Measurements from ENCODE around the gene NPM3.

DNA sequence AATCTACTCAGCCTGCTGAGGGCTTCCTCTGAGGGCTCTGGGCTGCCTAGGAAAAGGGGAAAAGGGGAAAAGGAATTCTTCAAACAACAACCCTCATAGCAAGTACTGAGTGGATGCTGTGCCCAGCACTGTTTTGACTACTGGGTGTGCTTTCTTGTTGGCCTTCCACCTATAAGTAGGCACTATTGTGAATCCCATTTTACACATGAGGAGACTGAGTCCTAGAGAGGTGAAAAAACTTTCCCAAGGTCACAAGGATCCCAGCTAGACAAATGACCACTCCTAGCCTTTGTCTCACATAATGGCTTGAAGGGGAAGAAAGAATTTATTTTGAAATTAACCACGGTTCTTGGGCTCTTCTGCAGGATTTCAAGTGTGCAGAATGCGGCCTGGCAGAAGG is 24.4 kb downstream of the NPM3 start:
- TF ChIP-seq, protein P1, sequence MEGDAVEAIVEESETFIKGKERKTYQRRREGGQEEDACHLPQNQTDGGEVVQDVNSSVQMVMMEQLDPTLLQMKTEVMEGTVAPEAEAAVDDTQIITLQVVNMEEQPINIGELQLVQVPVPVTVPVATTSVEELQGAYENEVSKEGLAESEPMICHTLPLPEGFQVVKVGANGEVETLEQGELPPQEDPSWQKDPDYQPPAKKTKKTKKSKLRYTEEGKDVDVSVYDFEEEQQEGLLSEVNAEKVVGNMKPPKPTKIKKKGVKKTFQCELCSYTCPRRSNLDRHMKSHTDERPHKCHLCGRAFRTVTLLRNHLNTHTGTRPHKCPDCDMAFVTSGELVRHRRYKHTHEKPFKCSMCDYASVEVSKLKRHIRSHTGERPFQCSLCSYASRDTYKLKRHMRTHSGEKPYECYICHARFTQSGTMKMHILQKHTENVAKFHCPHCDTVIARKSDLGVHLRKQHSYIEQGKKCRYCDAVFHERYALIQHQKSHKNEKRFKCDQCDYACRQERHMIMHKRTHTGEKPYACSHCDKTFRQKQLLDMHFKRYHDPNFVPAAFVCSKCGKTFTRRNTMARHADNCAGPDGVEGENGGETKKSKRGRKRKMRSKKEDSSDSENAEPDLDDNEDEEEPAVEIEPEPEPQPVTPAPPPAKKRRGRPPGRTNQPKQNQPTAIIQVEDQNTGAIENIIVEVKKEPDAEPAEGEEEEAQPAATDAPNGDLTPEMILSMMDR (IDR thresholded peaks at IDR 0.05): no peak
- TF ChIP-seq POLR2AphosphoS5 (IDR thresholded peaks at IDR 0.05): no peak
- no peak for TF ChIP-seq POLR2A (IDR thresholded peaks at IDR 0.05)
- no peak for TF ChIP-seq EP300 (IDR thresholded peaks at IDR 0.05)

All from suprapubic skin (tissue), 4 donors.